HG03196 (cell line): ENCODE data around the gene CCN5.
"Not testable (repeated sequence)": the region's sequence is repeated elsewhere in the genome, so short reads cannot be mapped to it uniquely, and the experiment has no call there.

Experiments
- ATAC-seq: cut with Tn5 transposase; IDR thresholded peaks from one replicate; pipeline ENCODE4 v1.9.1; 2021; ENCODE audit not compliant: unreplicated experiment

Gene CCN5, protein sequence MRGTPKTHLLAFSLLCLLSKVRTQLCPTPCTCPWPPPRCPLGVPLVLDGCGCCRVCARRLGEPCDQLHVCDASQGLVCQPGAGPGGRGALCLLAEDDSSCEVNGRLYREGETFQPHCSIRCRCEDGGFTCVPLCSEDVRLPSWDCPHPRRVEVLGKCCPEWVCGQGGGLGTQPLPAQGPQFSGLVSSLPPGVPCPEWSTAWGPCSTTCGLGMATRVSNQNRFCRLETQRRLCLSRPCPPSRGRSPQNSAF

DNA sequence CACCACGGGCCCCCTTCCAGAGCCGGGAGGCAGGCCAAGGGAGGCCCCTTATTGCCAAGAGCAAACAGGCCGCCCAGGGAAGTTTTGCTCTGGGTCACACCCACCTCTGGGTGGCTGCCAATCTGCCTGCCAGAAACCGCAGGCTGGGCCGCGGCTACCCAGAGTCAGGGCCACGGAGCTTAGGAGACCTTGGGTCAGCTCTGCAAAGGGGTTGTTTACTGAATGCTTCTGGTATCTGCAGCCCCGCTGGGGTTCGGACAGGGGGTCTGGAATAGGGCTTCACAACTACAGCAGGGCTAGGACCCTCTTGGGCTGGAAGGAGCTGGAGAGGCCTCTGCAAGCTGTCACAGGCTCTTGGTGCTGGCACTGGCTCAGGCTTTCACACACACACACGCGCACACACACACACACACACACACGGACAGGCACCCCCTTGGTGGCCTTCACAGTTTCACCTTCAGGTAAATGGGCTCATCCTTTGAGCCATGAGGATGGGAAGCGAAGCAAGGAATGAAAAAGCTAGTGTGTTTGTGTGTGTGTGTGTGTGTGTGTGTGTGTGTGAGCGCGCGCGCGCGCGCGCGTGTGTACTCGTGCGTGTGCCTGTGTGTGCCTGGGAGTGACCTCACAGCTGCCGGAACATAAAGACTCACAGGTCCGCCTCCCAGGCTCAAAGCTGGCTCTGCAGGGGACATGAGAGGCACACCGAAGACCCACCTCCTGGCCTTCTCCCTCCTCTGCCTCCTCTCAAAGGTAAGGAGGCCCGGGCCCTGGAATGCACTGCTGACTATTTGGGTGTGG is at the start of gene CCN5:
Gene CCN5 (plus strand): TSS at position 669 of the 798 bp plus-strand sequence. CDS start 22 bp downstream, at position 691.
- ATAC-seq: no peak

DNA sequence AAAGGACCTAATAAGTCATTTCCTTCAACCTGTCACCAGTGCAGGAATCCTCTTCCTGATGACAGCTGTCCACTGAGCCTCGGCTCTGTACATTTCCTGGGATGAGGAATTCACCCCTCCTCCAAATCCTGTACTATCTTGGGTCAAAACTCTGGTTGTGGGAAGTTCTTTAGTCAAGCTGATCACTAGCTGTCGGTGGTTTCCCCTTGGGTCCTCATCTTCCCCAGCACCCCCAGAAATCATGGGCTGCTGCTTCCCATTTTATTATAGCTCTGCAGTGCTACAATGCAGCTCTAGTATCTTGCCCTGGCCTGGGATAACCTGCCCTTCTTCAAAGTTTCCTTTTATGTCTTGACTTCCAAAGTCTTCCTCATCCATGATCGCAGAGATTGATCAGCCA is 49.1 kb upstream of the CCN5 start:
- no peak for ATAC-seq

DNA sequence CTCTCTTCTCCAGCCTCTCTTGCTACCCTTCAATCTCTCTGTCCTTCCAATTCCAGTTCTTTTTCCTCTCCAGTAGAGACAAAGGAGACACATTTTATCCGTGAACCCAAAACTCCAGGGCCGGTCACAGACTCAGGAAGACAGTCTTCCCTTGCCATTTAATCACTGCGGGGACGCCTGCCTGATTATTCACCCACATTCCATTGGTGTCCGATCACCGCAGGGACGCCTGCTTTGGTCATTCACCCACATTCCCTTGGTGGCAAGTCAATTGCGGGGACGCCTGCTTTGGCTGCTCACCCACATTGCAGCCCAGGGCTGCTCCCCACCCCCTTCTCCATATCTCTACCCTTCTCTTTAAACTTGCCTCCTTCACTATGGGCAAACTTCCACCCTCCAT is 44.3 kb upstream of the CCN5 start:
- ATAC-seq: not testable (repeated sequence)

DNA sequence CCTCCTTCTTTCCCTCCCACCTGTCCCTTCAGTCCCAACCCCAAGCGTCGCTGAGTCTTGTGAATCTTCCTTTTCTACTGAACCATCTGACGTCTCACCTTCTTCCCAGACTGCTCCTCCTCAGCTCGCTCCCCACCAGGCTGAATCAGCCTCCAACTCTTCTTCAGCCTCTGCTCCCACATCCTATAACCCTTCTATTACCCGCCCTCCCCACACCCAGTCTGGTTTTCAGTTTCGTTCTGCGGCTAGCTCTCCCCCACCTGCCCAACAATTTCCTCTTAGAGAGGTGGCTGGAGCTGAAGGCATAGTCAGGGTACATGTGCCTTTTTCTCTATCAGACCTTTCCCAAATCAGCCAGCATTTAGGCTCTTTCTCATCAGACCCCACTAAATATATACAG is 43.6 kb upstream of the CCN5 start:
- ATAC-seq: not testable (repeated sequence)

DNA sequence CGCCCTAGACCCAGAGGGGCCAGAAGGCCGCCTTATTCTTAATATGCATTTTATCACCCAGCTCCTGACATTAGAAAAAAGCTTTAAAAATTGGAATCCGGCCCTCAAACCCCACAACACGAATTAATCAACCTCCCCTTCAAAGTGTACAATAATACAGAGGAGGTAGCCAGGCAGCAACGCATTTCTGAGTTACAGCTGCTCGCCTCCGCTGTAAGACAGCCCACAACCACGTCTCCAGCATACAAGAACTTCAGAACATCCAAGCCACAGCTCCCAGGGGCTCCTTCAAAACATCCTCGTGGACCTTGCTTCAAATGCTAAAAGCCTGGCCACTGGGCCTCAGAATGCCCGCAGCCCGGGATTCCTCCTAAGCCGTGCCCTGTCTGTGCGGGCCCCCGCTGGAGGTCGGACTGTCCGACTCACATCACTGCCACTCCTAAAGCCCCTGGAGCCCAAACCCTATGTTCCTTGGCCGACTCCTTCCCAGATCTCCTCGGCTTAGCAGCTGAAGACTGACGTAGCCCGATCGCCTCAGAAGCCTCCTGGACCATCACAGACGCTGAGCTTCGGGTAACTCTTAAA is 42.8 kb upstream of the CCN5 start:
- ATAC-seq: not testable (repeated sequence)

DNA sequence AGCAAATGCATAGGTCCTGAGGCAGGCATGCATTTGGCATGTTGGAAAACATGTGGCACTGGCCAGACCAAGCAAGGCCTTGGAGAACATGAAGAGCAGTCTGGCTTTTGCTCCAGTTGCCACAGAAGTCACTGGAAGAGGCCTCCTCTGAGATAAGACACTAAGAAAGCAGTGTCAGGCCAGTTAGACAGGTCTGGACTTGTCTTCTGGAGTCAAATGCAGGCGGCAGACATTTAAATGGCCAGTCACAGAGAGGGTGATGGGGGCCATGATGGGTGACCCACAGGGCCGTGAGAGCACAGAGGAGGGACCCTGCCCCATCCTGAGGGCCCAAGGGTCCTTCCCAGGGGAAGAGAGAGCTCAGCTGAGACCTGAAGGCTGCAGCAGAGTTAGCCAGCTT is 36.9 kb upstream of the CCN5 start:
- ATAC-seq: no peak

DNA sequence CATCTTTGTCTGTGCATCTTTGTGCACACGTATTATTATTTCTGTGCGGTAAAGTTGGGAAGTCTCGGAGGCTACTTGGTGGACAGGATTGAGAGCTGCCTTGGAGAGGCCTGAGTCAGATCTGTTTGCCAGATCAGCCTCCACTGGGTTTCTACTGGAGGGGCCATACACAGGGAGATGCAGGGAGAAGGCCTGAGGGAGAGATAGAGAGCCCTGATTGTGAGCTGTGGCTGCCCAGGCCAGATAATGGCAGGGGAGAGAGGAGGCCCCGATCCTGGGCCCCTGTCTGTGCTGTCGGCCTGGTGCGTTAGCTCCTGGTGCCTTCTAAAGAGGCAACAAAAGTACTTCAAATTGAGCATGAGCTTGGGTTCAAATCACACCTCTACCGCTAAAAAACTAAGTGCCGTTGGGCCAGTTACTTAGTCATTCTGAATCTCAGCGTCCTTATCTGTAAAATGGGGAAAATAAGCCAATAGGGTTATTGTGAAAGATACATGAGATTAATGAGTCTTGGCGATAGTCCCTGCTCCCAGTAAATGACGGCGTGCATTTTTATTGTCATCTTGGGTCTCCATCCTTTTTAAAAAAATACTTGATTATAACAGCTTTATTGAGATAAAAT is 36.1 kb upstream of the CCN5 start:
- ATAC-seq: no peak

DNA sequence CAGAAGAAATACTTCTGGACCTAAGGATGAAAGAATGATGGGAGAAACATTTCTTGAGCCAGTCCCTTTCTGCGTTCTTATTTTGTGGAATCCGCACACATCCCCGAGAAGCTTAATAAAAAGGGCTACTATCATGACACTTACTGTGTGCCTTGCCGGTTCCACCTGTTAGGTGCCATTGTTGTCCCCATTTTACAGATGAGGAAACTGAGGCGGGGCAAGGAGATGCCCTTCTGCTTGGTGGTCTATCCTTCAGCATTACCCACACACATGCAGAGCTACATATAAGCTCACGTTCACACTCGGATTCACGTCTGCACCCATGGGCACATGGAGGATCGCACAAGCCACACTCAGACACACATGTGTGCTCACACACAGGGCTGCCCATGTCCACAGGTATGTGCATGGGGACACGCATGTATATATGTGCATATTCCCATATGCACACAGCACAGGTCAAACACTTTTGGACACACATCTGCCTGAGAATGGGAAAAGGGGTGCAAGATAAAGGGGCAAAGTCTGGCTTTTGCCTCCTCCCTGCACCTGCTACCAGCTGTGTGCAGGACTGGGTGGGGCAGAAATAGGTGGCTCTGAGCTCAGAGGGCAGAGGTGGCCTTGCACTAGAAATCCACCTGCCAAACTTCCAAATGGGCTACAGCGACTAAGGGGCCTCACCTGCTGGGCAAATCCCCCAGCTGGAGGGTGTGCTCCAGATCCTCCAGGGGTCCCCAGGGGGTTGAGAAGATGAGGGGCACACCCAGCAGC is 33.2 kb upstream of the CCN5 start:
- ATAC-seq: no peak

DNA sequence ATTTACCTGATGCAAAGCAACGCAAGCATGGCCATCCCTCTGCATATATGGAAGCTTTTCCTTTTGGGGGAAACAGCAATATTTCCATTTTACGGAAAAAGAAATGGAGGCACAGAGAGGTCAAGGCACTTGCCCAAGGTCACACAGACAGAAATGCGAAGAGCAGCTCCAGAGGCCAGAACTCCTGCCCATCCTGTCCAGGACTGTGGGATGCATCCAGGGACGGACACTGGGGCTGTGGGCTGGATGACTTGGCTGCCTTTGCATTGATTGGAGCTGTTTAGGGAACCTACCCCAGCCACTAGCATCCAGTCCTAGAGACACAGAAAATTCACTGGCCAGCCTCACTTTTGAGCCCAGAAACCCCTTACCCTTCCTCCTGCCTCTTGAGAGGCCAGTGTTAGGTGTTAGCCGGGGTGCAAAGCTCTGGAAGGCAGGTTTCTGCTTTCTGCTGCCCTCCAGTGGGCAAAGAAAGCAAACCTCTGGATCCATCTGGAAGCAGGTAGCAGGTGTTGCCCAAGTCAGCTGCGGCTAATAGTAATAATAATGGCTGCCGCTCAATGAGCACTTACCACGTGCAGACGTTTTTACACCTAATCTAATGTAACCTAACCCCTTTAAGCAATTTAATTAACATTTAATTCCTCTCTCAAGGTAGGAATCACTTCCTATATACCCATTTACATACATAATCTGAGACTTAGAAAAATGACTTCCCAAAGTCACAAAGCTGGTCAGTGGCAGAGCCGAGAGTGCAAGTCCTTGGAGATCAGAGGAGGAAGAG is 31.7 kb upstream of the CCN5 start:
- ATAC-seq: peak; percentile 55

DNA sequence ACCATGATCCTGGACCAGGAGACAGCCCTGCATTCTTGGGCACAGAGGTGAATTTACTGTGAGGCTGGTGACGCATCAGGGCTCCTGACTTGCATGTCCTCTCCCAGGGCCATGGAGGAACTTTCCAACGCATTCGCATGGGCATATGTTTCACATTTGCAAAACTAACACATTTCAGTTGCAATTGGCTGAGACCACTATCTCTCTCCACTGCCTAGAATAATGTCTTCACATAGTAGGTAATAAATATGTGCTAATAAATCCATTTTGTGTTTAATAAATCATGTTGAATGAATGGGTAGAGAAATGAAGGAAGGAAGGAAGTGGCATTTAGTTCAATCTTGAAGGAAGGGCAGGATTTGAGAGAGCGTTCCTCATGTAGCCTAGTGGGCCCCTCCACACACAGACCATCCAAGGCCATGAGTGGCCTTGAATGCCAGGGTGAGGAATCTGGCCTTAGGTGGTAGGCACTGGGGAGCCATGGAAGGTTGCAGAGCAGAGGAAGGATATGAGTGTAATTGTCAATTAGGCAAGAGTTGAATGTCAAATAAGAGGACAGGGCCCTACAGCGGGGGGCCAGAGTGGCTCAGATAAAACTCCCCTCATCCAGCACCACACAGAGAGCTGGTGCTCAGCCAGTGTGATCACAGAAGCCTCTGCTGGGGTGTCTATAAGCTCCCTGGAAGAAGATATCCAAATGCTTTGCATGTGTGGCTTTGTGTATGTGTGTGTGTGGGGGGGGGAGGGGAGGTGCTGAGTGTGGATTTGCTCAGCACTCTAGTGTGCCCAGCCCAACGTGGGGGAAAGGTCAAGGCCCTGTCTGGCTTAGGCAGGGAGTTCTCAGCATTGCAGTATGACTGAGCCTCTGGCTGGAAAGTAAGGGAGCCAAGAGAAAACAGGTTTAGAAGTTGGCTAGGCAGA is 30.9 kb upstream of the CCN5 start:
- no peak for ATAC-seq

DNA sequence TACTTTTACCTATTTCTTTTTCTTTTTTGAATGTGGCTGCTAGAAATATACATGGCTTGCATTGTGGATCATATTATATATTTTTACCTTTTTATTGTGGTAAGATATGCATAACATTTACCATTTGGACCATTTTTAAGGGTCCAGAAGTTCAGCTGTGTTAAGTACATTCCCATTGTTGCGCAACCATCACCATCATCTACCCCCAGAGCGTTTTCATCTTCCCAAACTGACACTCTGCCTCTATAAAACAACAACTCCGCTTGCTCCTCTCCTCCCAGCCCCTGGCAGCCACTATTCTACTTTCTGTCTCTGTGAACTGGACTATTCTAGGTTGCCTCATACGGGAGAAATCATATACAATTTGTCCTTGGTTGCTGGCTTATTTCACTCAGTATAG is 28.2 kb upstream of the CCN5 start:
- ATAC-seq: no peak

DNA sequence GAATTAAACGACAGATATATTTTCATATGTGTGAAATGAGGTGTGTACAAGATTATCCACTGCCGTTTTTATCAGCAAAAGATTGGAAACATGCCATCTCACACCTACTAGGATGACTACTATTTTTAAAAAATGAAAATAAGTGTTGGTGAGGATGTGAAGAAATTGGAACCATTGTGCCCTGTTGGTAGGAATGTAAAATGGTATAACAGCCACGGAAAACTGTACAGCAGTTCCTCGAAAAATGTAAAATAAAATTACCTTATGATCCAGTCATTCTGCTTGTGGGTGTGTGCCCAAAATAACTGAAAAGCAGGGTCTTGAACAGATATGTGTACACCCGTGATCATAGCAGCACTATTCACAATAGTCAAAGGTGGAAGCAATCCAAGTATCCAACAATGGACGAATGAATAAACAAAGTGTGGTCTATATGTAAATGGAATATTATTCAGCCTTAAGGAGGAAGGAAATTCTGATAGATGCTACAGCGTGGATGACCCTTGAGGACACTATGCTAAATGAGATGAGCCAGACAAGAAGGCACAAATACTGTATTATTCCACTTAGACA is 27.0 kb upstream of the CCN5 start:
- ATAC-seq: no peak

DNA sequence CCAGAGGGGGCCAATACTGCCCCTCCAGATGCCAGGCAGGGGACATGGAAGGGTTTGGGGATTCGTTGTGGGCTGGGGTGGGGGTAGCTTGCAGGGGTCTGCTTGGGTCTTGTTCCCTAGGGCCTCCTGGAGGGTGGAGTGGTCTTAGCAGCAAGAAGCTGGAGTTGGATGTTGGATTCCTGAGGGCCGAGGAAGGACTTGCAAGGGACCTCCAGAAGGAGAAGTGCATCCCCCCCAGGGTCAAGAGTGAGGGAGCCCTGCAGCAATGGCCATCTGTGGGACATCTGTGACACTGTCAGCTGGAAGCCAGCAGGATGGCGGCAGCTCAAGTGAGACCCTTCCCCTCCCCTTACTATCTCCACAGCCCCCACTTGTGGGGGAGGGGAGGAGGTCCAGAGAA is 25.4 kb upstream of the CCN5 start:
- ATAC-seq: no peak

DNA sequence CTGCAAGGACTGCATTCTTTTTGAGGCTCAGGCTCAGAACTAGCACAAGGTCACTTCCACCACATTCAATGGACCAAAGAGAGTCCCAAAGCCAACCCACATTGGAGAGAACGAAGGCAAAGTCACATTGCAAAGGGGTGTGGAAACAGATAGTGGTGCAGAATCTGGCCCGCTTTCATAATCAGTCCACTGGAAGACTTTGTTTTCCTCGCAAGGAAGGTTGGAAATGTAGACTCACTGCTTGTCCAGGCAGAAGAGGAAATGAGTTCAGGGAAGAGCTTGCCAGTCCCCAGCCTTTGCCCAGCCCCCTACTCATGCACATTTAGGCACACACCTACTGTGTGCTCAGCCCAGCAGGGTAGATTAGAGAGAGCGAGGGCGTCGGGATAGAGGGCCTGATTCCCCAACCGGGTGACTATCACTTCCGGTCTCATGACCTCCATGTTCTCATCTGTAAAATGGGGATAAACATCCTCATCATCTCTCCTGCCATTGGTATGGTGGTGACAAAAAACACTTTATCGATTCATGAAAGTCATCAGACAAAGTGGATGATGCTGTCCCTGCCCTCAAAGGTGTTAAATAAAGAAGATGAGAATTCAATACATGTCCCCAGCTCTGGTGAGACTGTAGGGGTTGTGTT is 24.3 kb upstream of the CCN5 start:
- no peak for ATAC-seq

DNA sequence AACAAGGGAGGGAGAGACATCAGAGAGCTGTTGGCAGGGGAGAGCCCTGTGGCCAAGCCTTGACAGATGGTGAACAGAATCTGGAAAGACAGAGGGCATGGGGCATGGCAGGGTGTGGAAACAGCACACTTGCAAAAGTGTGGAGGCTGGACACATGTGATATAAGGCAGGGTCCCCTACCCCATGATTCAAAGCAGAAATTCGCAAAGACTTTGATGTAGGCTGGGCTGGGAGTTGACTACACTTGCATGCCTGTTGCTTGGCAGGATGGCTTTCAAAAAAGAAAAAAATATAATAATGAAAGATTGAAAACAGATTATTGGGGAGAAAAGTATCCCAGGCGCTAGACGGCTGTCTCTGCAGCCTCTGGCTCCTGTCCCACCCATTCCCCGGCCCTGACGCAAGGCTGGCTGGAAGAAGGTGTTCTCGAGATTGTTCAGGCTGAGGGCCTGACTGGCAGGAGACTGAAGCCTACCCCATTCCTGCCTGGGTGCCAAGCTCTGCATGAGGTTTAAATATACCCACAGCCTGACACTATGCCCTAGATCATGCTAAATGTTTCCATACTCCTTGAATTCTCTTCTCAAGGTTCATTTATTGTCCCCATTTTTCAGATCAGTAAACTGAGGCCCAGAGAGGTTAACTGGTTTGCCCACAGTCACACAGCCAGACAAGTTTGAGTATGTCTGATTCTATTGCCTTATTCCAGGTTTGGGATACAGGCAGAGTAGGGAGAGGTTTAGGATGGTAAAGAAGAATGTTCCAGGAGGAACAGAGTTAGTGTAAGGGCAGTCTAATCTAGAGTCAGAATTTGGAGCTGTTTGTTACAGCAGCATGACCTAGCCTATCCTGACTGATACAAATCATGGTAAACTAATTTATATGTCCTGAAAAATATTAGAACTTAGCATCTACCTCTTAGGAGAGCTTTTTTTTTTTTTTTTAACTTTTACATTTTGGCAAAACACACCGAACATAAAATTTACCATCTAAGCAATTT is 23.4 kb upstream of the CCN5 start:
- no peak for ATAC-seq

DNA sequence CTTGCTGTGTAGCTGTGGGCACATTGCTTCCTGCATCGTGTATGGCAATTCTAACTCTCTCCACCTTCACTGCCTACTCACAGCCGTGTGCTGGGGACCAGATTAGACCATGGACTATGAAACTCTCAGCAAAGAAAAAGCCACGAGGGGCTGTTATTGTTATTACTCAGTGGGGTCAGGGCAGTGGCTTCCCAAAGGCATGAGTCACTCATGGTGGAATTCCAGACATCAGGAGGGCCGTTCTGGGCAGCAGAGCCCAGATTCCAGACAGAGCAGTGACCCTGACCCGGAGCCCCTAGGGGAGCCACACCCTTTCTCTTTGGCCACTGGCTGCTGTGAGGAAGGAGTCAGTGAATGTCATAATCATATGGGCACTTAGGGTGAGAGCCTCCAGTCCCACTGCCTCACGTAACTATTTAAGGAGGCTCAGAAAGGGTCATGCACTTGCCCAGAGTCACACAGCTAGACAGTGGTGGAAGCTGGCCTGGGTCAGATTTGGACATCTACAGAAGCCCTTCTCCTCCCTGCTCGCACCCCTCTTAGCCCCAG is 22.2 kb upstream of the CCN5 start:
- ATAC-seq: no peak

DNA sequence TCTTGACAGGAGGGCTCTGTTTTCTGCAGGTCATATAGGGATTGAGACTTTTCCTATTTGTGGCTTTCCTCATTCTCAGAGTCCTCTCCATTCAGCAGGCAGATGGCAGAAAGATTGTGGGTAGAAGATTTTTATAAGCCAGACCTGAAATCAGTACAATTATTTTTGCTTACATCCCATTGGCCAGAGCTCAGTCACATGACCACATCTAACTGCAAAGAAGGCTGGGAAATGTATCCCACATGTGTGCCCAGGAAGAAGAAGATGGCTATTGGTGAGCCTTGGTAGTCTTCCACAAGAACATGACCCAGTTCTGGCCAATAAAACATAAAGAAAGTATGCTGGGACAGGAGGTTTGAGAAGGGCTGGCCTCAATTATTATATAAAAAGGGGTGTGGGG is 21.5 kb upstream of the CCN5 start:
- no peak for ATAC-seq
